BLaER1 treated with 17β-estradiol and CSF1 and Interleukin-3, amounts not matched to agents 10 nM and 100 nM (cell line): ENCODE results near the gene COX5A.
"Not testable (repeated sequence)": the region's sequence is repeated elsewhere in the genome, so short reads cannot be mapped to it uniquely, and the experiment has no call there.

Experiments used
- H3K27ac ChIP-seq, 11 experiments: shearing (Covaris generic); formaldehyde crosslinking; 2 replicates each; pipeline ENCODE4 v1.8.1; 2022
- H3K27me3 ChIP-seq, 11 experiments: shearing (Covaris generic); formaldehyde crosslinking; 2 replicates each; pipeline ENCODE4 v1.8.1; 2022
- H3K36me3 ChIP-seq, 11 experiments: shearing (Covaris generic); formaldehyde crosslinking; 2 replicates each; pipeline ENCODE4 v1.8.1; 2022
- H3K4me1 ChIP-seq, 10 experiments: shearing (Covaris generic); formaldehyde crosslinking; 2 replicates each; pipeline ENCODE4 v1.8.1; 2022
- H3K4me2 ChIP-seq, 11 experiments: shearing (Covaris generic); formaldehyde crosslinking; 2 replicates each; pipeline ENCODE4 v1.8.1; 2022
- H3K4me3 ChIP-seq, 10 experiments: shearing (Covaris generic); formaldehyde crosslinking; 2 replicates each; pipeline ENCODE4 v1.8.1; 2022
- H3K9ac ChIP-seq, 11 experiments: shearing (Covaris generic); formaldehyde crosslinking; 2 replicates each; pipeline ENCODE4 v1.8.1; 2022
- H3K9me3 ChIP-seq, 11 experiments: shearing (Covaris generic); formaldehyde crosslinking; replicated peaks in 1 of 11; 2 replicates each; pipeline ENCODE4 v1.8.1; 2022
- H4K20me1 ChIP-seq, 11 experiments: shearing (Covaris generic); formaldehyde crosslinking; 2 replicates each; pipeline ENCODE4 v1.8.1; 2022
- Cebpa-rat ChIP-seq, 11 experiments: shearing (Covaris generic); IDR thresholded peaks; 2 replicates each; pipeline ENCODE4 v1.8.1; 2022

Gene COX5A

GRCh38 chr15:74891469-74891868 is 46.4 kb downstream of the COX5A start:
- Histone ChIP-seq H3K4me2 (peak overlapping the region; percentile 93 to 100 (median 98); a peak in 19 of 22 replicates), H3K4me3 (peak overlapping the region in 1 of 10 experiments; percentile 95; a peak in 1 of 20 replicates), H3K4me1 (peaks cover 18 to 51% (median 25%) of the 10 kb centered on the region in 10 experiments), H3K9ac (no peak overlapping the region), H3K9me3 (no peaks in the 10 kb centered on the region), H3K27ac (no peak overlapping the region), H3K27me3 (no peaks in the 10 kb centered on the region), H4K20me1 (no peaks in the 10 kb centered on the region; a peak in 1 of 22 replicates), H3K36me3 (peaks cover 25 to 48% (median 38%) of the 10 kb centered on the region in 11 experiments)
- no peak for TF ChIP-seq Cebpa-rat (IDR thresholded peaks at IDR 0.05)

- H3K4me1 ChIP-seq = peaks cover 18 to 59% (median 25%) of the 10 kb centered on the region in 10 experiments
- peak overlapping the region; percentile 93 to 100 (median 98) for H3K4me2 ChIP-seq
- H3K9ac ChIP-seq = peak overlapping the region; percentile 82 to 94 (median 90)
- no peak for TF ChIP-seq Cebpa-rat (IDR thresholded peaks at IDR 0.05)
- H3K36me3 ChIP-seq = peaks cover 17 to 40% (median 30%) of the 10 kb centered on the region in 11 experiments
- H3K27ac ChIP-seq = peak overlapping the region; percentile 74 to 91 (median 86); a peak in 21 of 22 replicates
- H3K27me3 ChIP-seq = no peaks in the 10 kb centered on the region
- H4K20me1 ChIP-seq = no peaks in the 10 kb centered on the region; a peak in 1 of 22 replicates
- H3K9me3 ChIP-seq = no peaks in the 10 kb centered on the region
- peak overlapping the region; percentile 75 to 95 (median 90) for H3K4me3 ChIP-seq
These were observed 47.3 kb downstream of the COX5A start for GRCh38 chr15:74890665-74890960.

- Histone ChIP-seq H3K4me3 (peak within 1 kb of the TSS; percentile 75 to 95 (median 90)), H3K4me1 (peaks cover 18 to 65% (median 25%) of the 10 kb centered on the region in 10 experiments), H3K27ac (peak within 1 kb of the TSS; percentile 74 to 91 (median 86)), H3K4me2 (peak within 1 kb of the TSS; percentile 93 to 100 (median 98)), H3K9me3 (no peaks in the 10 kb centered on the region), H3K27me3 (no peaks in the 10 kb centered on the region), H3K36me3 (peaks cover 16 to 34% (median 26%) of the 10 kb centered on the region in 11 experiments), H3K9ac (peak within 1 kb of the TSS; percentile 82 to 94 (median 90)), H4K20me1 (no peaks in the 10 kb centered on the region; a peak in 1 of 22 replicates)
- TF ChIP-seq Cebpa-rat (IDR thresholded peaks at IDR 0.05) = no peak
These were observed 47.8 kb downstream of the COX5A start, which contains the start of gene MPI for GRCh38 chr15:74889883-74890664. Gene MPI, plus strand, starts transcription at chr15:74890042. Its CDS starts 32 bp downstream, at chr15:74890074.

GRCh38 chr15:74889390-74889882 is 48.4 kb downstream of the COX5A start:
- Histone ChIP-seq H3K27me3 (no peaks in the 10 kb centered on the region), H3K4me2 (peak overlapping the region; percentile 93 to 100 (median 98)), H3K27ac (peak overlapping the region in 7 of 11 experiments; percentile 78 to 91 (median 88); a peak in 8 of 22 replicates), H3K4me3 (peak overlapping the region; percentile 75 to 95 (median 90)), H3K4me1 (peaks cover 22 to 71% (median 31%) of the 10 kb centered on the region in 10 experiments), H4K20me1 (no peaks in the 10 kb centered on the region; a peak in 1 of 22 replicates), H3K36me3 (peaks cover 16 to 31% (median 26%) of the 10 kb centered on the region in 11 experiments), H3K9ac (peak overlapping the region; percentile 82 to 94 (median 90); a peak in 20 of 22 replicates), H3K9me3 (no peaks in the 10 kb centered on the region)
- no peak for TF ChIP-seq Cebpa-rat (IDR thresholded peaks at IDR 0.05)

GRCh38 chr15:74888716-74889115 is 49.2 kb downstream of the COX5A start:
- Histone ChIP-seq H3K4me2 (peak overlapping the region in 6 of 11 experiments; percentile 96 to 100 (median 98); a peak in 7 of 22 replicates), H4K20me1 (no peaks in the 10 kb centered on the region; a peak in 1 of 22 replicates), H3K27me3 (no peaks in the 10 kb centered on the region), H3K27ac (no peak overlapping the region), H3K4me1 (peaks cover 29 to 77% (median 38%) of the 10 kb centered on the region in 10 experiments), H3K9ac (peak overlapping the region in 1 of 11 experiments; percentile 88; a peak in 1 of 22 replicates), H3K4me3 (no peak overlapping the region), H3K9me3 (no peaks in the 10 kb centered on the region; a peak in 1 of 22 replicates), H3K36me3 (peaks cover 16 to 28% (median 25%) of the 10 kb centered on the region in 11 experiments)
- TF ChIP-seq Cebpa-rat (IDR thresholded peaks at IDR 0.05) = no peak

GRCh38 chr15:74887537-74888193 is 50.2 kb downstream of the COX5A start:
- not testable (repeated sequence) for H4K20me1 ChIP-seq, H3K4me3 ChIP-seq, H3K4me2 ChIP-seq, H3K27me3 ChIP-seq, H3K27ac ChIP-seq, H3K9ac ChIP-seq
- H3K4me1 ChIP-seq = peaks cover 31 to 71% (median 39%) of the 10 kb centered on the region in 10 experiments
- H3K9me3 ChIP-seq = peaks cover 6 to 10% (median 8%) of the 10 kb centered on the region in 11 experiments
- H3K36me3 ChIP-seq = peaks cover 6 to 18% (median 15%) of the 10 kb centered on the region in 11 experiments

GRCh38 chr15:74885461-74885860 is 52.4 kb downstream of the COX5A start:
- Histone ChIP-seq H3K36me3 (peaks cover 0 to 7% (median 0%) of the 10 kb centered on the region in 11 experiments; a peak in 3 of 22 replicates), H3K27ac (peak overlapping the region in 3 of 11 experiments; percentile 56 to 64 (median 56); a peak in 5 of 22 replicates), H3K4me2 (peak overlapping the region in 3 of 11 experiments; percentile 71 to 81 (median 71); a peak in 6 of 22 replicates), H3K9me3 (peaks cover 16 to 26% (median 23%) of the 10 kb centered on the region in 11 experiments), H4K20me1 (no peaks in the 10 kb centered on the region), H3K4me3 (no peak overlapping the region), H3K27me3 (no peaks in the 10 kb centered on the region), H3K9ac (no peak overlapping the region), H3K4me1 (peaks cover 23 to 53% (median 29%) of the 10 kb centered on the region in 10 experiments)
- no peak for TF ChIP-seq Cebpa-rat (IDR thresholded peaks at IDR 0.05)

GRCh38 chr15:74884428-74885223 is 53.2 kb downstream of the COX5A start:
- Histone ChIP-seq H3K9ac (peak overlapping the region in 2 of 11 experiments; percentile 5 to 25; a peak in 2 of 22 replicates), H3K4me3 (no peak overlapping the region), H3K27ac (peak overlapping the region in 3 of 11 experiments; percentile 30 to 46 (median 36); a peak in 7 of 22 replicates), H4K20me1 (no peaks in the 10 kb centered on the region), H3K4me1 (peaks cover 19 to 51% (median 25%) of the 10 kb centered on the region in 10 experiments), H3K4me2 (peak overlapping the region; percentile 29 to 81 (median 63)), H3K36me3 (peaks cover 0 to 7% (median 0%) of the 10 kb centered on the region in 11 experiments; a peak in 3 of 22 replicates), H3K9me3 (peaks cover 16 to 26% (median 23%) of the 10 kb centered on the region in 11 experiments), H3K27me3 (no peaks in the 10 kb centered on the region)
- no peak for TF ChIP-seq Cebpa-rat (IDR thresholded peaks at IDR 0.05)
